Sigmoid colon (tissue), 7 donors: ENCODE measurements around the gene HRK. TPM values are rescaled to one million over a fixed set of nuclear protein-coding genes. Genes with fewer than 3 reads are reported as not detected.

Experiments
- DNase-seq: peaks from one replicate; pipeline ENCODE4 v3.0.0-alpha.2; 2019
- H3K27ac ChIP-seq, 4 donors: fragments of 200-600 bp; sonication (generic); one replicate each; pipeline ENCODE4 v1.5.1; 2016 to 2019; ENCODE audit warnings: mild to moderate bottlenecking in 1 of 4
- H3K27me3 ChIP-seq, 3 donors: fragments of 200-600 bp; sonication (generic); one replicate each; pipeline ENCODE4 v1.5.1; 2019; ENCODE audit warnings: mild to moderate bottlenecking in 1 of 3
- H3K36me3 ChIP-seq, 4 donors: fragments of 200-600 bp; sonication (generic); one replicate each; pipeline ENCODE4 v1.5.1; 2016 to 2019
- H3K4me1 ChIP-seq, 4 donors: fragments of 200-600 bp; sonication (generic); one replicate each; pipeline ENCODE4 v1.5.1; 2017 to 2019
- H3K4me3 ChIP-seq, 4 donors: fragments of 200-600 bp; sonication (generic); one replicate each; pipeline ENCODE4 v1.5.1; 2017 to 2019; ENCODE audit warnings: mild to moderate bottlenecking in 2 of 4, moderate library complexity in 1 of 4
- H3K9me3 ChIP-seq, 4 donors: fragments of 200-600 bp in 3 of 4; sonication (generic) in 3 of 4; one replicate each; pipeline versions ENCODE4 v1.5.1 to v1.6.1; 2013 to 2019
- EP300 ChIP-seq, 4 donors: sonication (generic); formaldehyde crosslinking; IDR thresholded peaks; one replicate each; pipeline ENCODE4 v1.6.1; 2017; ENCODE audit warnings: antibody characterized with exemption in 4 of 4
- POLR2A ChIP-seq, 2 donors: fragments of 450-650 bp; IDR thresholded peaks; one replicate each; pipeline ENCODE4 v1.6.1; 2016; ENCODE audit warnings: antibody characterized with exemption in 2 of 2, mild to moderate bottlenecking in 2 of 2, moderate library complexity in 2 of 2
- POLR2AphosphoS5 ChIP-seq, 4 donors: sonication (generic); formaldehyde crosslinking; IDR thresholded peaks; one replicate each; pipeline ENCODE4 v1.6.1; 2017; ENCODE audit warnings: antibody characterized with exemption in 4 of 4
- WGBS, 2 donors: extraction: QIAGEN DNeasy Blood & Tissue Kit; methylation state at CpG; one replicate each; pipeline ENCODE4 v1.1.7; 2013; 5-methylcytosine and 5-hydroxymethylcytosine counted together
- intact Hi-C: fragments of 100-400 bp; cut with DNase I; formaldehyde crosslinking; loops from one replicate; pipeline ENCODE4 v1.15.1; 2023
- polyA plus RNA-seq, 3 donors: library from polyadenylated mRNA; stranded (reverse); fragments of 200-250 nt; gene quantifications; one replicate each; pipeline ENCODE4 v1.2.3, GENCODE V29; 2013
- total RNA-seq, 4 donors: library from RNA; depleted of rRNA; stranded (reverse); fragments of >200 nt; gene quantifications; one replicate each; pipeline ENCODE4 v1.1.0, GENCODE V29; 2016
- TF ChIP-seq, protein P1 (sequence below), 4 experiments: fragments of 450-650 bp in 3 of 4; fragments of 200-600 bp in 1 of 4; IDR thresholded peaks; one replicate each; pipeline ENCODE4 v1.5.1; 2016 to 2019; ENCODE audit warnings: antibody characterized with exemption in 4 of 4, mild to moderate bottlenecking in 3 of 4, moderate library complexity in 2 of 4
- donor health status: healthy with polysubstance abuse.
- donor health status: Bipolar disorder and iron deficiency.
- donor health status: healthy.

Gene HRK
- total and polyA plus RNA-seq, 7 donors, result under 0.01 to 0.92 (median 0.19) TPM; not detected in 3

DNA sequence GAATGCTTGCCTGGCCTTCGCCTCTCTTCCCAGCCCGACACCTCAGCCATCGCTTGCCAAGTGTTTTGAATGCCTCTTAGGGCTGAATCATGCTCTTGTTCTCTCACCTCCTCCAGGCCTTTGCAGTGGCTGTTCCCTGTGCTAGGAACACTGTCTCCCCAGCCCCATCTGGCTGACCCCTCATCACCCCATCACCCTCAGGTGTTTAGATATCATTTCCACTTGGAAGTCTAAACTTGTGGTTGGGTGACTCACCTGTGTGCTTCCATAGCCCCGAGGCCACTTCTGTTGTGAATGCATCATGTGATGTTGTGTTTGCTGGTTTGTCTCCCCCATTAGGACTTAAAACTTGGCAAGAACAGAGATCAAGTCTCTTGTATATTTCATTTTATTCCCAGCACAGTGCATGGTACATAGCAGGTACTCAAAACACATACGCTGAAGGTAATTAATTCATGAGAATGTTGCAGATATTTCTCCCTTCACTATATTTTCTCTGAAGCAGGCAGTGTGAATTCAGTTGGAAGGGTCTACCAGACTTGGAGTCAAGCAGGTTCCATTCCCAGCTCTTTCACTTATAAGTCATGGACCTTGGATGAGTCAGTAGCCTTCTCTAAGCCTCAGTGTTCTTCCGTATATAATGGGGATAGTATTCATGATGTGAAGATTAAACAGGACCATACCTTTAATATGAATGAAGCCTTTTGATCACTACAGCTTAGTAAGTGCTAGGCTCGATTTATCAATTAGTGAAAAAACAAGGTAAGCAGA lies 67.8 kb downstream of the HRK start:
- WGBS, 2 donors, result 91 to 92% methylated on average over 7 of the region's 7 CpGs
- TF ChIP-seq, protein P1, sequence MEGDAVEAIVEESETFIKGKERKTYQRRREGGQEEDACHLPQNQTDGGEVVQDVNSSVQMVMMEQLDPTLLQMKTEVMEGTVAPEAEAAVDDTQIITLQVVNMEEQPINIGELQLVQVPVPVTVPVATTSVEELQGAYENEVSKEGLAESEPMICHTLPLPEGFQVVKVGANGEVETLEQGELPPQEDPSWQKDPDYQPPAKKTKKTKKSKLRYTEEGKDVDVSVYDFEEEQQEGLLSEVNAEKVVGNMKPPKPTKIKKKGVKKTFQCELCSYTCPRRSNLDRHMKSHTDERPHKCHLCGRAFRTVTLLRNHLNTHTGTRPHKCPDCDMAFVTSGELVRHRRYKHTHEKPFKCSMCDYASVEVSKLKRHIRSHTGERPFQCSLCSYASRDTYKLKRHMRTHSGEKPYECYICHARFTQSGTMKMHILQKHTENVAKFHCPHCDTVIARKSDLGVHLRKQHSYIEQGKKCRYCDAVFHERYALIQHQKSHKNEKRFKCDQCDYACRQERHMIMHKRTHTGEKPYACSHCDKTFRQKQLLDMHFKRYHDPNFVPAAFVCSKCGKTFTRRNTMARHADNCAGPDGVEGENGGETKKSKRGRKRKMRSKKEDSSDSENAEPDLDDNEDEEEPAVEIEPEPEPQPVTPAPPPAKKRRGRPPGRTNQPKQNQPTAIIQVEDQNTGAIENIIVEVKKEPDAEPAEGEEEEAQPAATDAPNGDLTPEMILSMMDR (IDR thresholded peaks at IDR 0.05), result no peak
- no peak for TF ChIP-seq POLR2AphosphoS5 (IDR thresholded peaks at IDR 0.05)
- TF ChIP-seq EP300 (IDR thresholded peaks at IDR 0.05), result no peak
- TF ChIP-seq POLR2A (IDR thresholded peaks at IDR 0.05), result no peak
- DNase-seq, result no peak

DNA sequence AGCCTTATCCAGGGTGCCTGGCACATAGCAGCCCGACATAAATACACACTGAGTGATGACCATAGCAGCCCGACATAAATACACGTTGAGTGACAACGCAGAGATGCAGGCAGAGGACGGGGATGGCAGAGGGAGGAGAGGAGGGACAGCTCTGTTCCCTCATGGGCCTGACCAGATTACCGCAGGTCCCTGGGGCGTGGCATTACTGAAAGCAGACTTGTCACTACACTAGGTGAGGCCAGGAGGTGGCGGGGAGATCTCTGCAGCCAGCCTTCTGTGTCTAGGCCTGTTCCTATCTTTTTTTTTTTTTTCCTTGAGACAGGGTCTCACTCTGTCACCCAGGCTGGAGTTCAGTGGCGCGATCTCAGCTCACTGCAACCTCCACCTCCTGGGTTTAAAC lies 69.0 kb downstream of the HRK start:
- intact Hi-C loops, result no loop called here
- 87 to 93% methylated on average over 10 of the region's 10 CpGs for WGBS, 2 donors

More for the DNA sequence above, 67.8 kb downstream of the HRK start:
- no peaks in the 10 kb centered on the region for H3K27me3 ChIP-seq
- H3K27ac ChIP-seq, result no peak overlapping the region
- peaks cover 0 to 5% (median 4%) of the 10 kb centered on the region in 4 donors for H3K4me1 ChIP-seq
- no peaks in the 10 kb centered on the region for H3K36me3 ChIP-seq
- intact Hi-C loops, result no loop called here
- no peak overlapping the region for H3K4me3 ChIP-seq
- no peaks in the 10 kb centered on the region for H3K9me3 ChIP-seq

DNA sequence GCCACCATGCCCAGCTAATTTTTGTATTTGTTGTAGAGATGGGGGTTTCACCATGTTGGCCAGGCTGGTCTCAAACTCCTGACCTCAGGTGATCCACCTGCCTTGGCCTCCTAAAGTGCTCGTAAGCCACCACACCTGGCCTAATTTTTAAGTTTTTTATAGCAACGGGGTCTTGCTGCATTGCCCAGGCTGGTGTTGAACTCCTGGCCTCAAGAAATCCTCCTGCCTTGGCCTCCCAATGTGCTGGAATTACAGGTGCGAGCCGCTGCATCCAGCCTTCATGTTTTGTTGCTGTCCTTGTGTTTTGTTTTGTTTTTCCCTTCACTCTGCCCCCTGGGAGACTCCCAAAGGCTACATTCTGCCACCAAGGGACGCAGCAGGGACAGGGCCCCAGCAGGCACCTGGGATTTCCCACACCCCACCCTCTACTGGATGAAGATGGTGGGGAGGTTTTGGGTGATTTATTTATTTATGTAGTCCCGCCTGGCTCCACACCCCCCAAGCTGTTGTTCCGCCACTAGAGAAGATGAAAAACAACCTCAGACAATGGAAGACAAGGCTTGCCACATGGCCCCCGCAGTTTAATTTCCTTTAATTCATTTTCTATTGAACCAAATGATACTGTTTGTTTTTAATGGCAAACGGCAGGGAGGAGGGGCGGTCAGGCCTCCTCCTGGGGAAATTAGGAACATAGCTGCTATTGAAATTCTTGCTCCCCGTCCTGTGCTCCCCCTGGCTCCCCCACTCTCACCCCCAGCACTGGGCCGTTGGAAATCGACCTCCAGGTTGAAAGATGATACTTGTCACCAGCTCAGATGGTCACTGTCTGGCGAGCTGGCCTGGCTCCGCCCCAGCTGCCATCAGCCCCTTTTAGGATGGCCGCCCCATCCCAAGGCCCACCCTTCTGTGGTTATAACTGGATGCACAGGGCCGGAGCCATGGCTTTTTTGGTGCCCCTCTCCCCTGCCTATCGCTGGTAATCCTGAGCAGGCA lies 72.8 kb downstream of the HRK start:
- TF ChIP-seq POLR2AphosphoS5 (IDR thresholded peaks at IDR 0.05), result no peak
- TF ChIP-seq, protein P1 (IDR thresholded peaks at IDR 0.05), result no peak
- TF ChIP-seq EP300 (IDR thresholded peaks at IDR 0.05), result no peak
- TF ChIP-seq POLR2A (IDR thresholded peaks at IDR 0.05), result no peak
- intact Hi-C loops, result no loop called here
- Histone ChIP-seq H3K36me3 (no peaks in the 10 kb centered on the region), H3K4me1 (no peaks in the 10 kb centered on the region), H3K9me3 (no peaks in the 10 kb centered on the region), H3K27me3 (no peaks in the 10 kb centered on the region), H3K4me3 (no peak overlapping the region), H3K27ac (no peak overlapping the region)
- DNase-seq, result no peak
- whole genome bisulfite sequencing, 2 donors, result 84 to 87% methylated on average over 18 of the region's 18 CpGs

More for the DNA sequence above, 69.0 kb downstream of the HRK start:
- Histone ChIP-seq H3K27ac (no peak overlapping the region), H3K27me3 (no peaks in the 10 kb centered on the region), H3K4me3 (no peak overlapping the region), H3K9me3 (no peaks in the 10 kb centered on the region), H3K36me3 (no peaks in the 10 kb centered on the region), H3K4me1 (no peaks in the 10 kb centered on the region)
- DNase-seq, result no peak
- TF ChIP-seq EP300 (IDR thresholded peaks at IDR 0.05), result no peak
- no peak for TF ChIP-seq POLR2A (IDR thresholded peaks at IDR 0.05)
- TF ChIP-seq, protein P1 (IDR thresholded peaks at IDR 0.05), result no peak
- no peak for TF ChIP-seq POLR2AphosphoS5 (IDR thresholded peaks at IDR 0.05)

DNA sequence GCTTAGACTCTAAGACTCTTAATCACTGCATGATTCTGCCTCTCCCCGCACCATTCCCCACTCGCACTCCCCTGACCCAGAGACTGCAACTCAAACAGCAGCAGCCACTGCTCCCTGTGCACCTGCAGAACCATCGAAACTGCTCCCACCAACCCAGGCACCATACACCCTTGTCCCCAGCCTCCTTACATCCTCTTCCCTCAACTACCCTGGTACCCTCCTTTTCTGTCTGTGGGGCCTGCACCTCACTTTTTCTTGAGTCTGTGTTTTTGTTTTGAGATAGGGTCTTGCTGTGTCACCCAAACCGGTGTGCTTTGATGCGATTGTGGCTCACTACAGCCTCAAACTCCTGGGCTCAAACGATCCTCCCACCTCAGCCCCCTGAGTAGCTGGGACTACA lies 73.7 kb downstream of the HRK start:
- no peaks in the 10 kb centered on the region for H3K27me3 ChIP-seq
- H3K4me1 ChIP-seq, result no peaks in the 10 kb centered on the region
- intact Hi-C loops, result no loop called here
- 78 to 93% methylated on average over 6 of the region's 6 CpGs for WGBS, 2 donors
- H3K27ac ChIP-seq, result no peak overlapping the region
- no peak for DNase-seq
- TF ChIP-seq POLR2AphosphoS5 (IDR thresholded peaks at IDR 0.05) (no peak), POLR2A (IDR thresholded peaks at IDR 0.05) (no peak), EP300 (IDR thresholded peaks at IDR 0.05) (no peak)
- TF ChIP-seq, protein P1 (IDR thresholded peaks at IDR 0.05), result no peak
- H3K9me3 ChIP-seq, result no peaks in the 10 kb centered on the region
- H3K36me3 ChIP-seq, result no peaks in the 10 kb centered on the region
- no peak overlapping the region for H3K4me3 ChIP-seq
